ENCODE measurements around the gene SLC9A4. TPM values are rescaled to one million over a fixed set of nuclear protein-coding genes. Genes with fewer than 3 reads are reported as not detected.
A peak's percentile ranks its signal among the peaks of the same experiment; 100 is the strongest.

Gene SLC9A4
- total RNA-seq, 1 donor from 2014 or later, result 0.11 TPM

DNA sequence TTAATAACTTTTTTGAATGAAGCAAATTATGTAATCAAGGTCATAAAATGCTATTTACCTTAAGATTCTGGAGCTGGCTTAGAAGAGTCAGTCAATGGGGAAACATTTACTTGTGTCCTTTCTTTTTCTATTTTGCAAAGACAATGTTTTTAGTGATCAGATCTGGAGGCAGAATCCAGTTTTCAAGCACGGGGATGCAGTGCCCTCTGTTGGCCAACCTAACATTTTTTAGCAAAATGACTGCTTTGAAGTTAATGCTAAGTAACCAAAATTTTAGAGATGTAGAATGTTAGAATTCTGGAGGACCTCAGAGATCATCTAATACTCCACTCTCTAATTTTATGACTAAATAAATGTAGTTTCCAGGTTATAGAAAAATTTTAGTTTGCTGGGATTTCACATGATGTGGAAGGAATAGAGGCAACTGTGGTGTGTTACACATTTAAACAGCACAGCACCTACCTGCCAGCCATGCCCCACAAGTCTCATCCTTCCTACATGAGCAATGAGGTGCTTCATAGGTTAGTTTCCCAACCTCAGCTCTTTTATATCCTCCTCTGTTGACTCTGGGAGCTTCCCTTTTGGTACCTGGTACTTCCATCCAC, 23.6 kb upstream of the SLC9A4 start:
- intact Hi-C loops (cut with micrococcal nuclease), result loop anchor here (1.0 kb wide), 2 partner anchors 429 to 1107 kb away; no protein-coding TSS in a partner anchor
- ATAC-seq (ENCODE audit: low read depth) (no peak), DNase-seq (peak; percentile 21)
- POLR2A ChIA-PET, result interaction anchor here (0.6 kb wide), 1 partner anchor 1448 kb away, joined by 7 read pairs; the partner anchor contains the start of gene RPL31
- CTCF ChIA-PET, result interaction anchor here (0.7 to 1.9 kb wide), 7 partner anchors 23 to 976 kb away, joined by 3 to 4 read pairs (median 3); partner anchors contain the start of gene SLC9A4
- no peak overlapping the region for H3K27ac Mint-ChIP-seq
- H3K4me1 Mint-ChIP-seq, result no peaks in the 10 kb centered on the region
- peaks cover 5% of the 10 kb centered on the region for H3K27me3 Mint-ChIP-seq
- H3K9me3 Mint-ChIP-seq, result no peaks in the 10 kb centered on the region
- H3K36me3 Mint-ChIP-seq (ENCODE audit: low read depth), result no peaks in the 10 kb centered on the region
- no peak overlapping the region for H3K4me3 Mint-ChIP-seq
- TF ChIP-seq, protein P1, sequence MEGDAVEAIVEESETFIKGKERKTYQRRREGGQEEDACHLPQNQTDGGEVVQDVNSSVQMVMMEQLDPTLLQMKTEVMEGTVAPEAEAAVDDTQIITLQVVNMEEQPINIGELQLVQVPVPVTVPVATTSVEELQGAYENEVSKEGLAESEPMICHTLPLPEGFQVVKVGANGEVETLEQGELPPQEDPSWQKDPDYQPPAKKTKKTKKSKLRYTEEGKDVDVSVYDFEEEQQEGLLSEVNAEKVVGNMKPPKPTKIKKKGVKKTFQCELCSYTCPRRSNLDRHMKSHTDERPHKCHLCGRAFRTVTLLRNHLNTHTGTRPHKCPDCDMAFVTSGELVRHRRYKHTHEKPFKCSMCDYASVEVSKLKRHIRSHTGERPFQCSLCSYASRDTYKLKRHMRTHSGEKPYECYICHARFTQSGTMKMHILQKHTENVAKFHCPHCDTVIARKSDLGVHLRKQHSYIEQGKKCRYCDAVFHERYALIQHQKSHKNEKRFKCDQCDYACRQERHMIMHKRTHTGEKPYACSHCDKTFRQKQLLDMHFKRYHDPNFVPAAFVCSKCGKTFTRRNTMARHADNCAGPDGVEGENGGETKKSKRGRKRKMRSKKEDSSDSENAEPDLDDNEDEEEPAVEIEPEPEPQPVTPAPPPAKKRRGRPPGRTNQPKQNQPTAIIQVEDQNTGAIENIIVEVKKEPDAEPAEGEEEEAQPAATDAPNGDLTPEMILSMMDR (IDR thresholded peaks at IDR 0.05), result no peak

DNA sequence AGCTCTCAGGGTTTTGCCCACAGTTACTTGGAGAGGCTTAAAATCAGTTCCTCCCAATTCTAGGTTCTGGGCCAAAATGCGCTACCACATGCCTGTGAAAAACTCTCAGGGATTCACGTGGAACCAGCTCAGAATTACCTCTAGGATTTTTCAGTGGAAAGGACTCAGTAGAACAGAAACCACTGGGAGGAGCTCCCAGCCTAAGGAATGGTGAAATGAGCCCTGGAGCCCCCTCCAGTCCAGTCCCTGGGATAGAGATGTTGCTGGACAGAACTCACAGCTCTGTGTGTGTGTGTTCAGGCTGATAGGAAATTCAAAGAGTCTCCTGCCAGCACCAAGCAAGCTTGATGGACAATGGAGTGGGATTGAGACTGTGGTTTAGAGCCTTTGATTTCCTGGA, 21.1 kb upstream of the SLC9A4 start:
- CTCF ChIA-PET, result interaction anchor here (0.6 to 2.5 kb wide), 4 partner anchors 9 to 610 kb away, joined by 3 to 5 read pairs (median 4); no protein-coding TSS in a partner anchor
- H3K9me3 Mint-ChIP-seq, result peaks cover 8% of the 10 kb centered on the region
- no peak overlapping the region for H3K27ac Mint-ChIP-seq
- peaks cover 5% of the 10 kb centered on the region for H3K27me3 Mint-ChIP-seq
- H3K4me1 Mint-ChIP-seq, result no peaks in the 10 kb centered on the region
- POLR2A ChIA-PET, result no interaction called here
- DNase-seq (no peak), ATAC-seq (ENCODE audit: low read depth) (no peak)
- TF ChIP-seq, protein P1 (IDR thresholded peaks at IDR 0.05), result no peak
- H3K4me3 Mint-ChIP-seq, result no peak overlapping the region
- intact Hi-C loops (cut with micrococcal nuclease), result no loop called here
- no peaks in the 10 kb centered on the region for H3K36me3 Mint-ChIP-seq (ENCODE audit: low read depth)

DNA sequence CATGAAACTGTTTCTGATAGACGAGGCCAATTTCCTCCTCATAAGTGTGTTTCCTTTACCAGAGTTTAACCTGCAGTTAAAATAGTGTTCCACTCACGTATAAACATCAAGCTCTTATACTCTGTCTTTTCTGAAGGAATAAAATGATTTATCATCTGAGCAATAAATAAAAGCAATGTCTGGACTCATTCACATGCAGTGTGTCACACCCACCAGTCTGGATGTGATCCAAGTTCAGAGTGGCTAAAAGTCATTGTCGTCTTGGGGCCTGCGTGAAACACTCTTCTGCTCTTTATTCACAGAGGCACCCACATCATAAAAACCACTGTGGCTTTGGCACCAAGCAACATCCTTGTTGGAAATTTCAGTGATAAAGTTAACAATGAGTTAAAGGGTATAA, 19.5 kb upstream of the SLC9A4 start:
- CTCF ChIA-PET, result interaction anchor here (1.2 to 2.5 kb wide), 3 partner anchors 8 to 12 kb away, joined by 3 to 5 read pairs (median 3); no protein-coding TSS in a partner anchor
- H3K27ac Mint-ChIP-seq, result no peak overlapping the region
- intact Hi-C loops (cut with micrococcal nuclease), result no loop called here
- H3K27me3 Mint-ChIP-seq, result peaks cover 5% of the 10 kb centered on the region
- TF ChIP-seq, protein P1 (IDR thresholded peaks at IDR 0.05), result no peak
- POLR2A ChIA-PET, result no interaction called here
- no peaks in the 10 kb centered on the region for H3K36me3 Mint-ChIP-seq (ENCODE audit: low read depth)
- no peak for DNase-seq
- no peak overlapping the region for H3K4me3 Mint-ChIP-seq
- no peaks in the 10 kb centered on the region for H3K4me1 Mint-ChIP-seq
- H3K9me3 Mint-ChIP-seq, result peaks cover 8% of the 10 kb centered on the region
- no peak for ATAC-seq (ENCODE audit: low read depth)

DNA sequence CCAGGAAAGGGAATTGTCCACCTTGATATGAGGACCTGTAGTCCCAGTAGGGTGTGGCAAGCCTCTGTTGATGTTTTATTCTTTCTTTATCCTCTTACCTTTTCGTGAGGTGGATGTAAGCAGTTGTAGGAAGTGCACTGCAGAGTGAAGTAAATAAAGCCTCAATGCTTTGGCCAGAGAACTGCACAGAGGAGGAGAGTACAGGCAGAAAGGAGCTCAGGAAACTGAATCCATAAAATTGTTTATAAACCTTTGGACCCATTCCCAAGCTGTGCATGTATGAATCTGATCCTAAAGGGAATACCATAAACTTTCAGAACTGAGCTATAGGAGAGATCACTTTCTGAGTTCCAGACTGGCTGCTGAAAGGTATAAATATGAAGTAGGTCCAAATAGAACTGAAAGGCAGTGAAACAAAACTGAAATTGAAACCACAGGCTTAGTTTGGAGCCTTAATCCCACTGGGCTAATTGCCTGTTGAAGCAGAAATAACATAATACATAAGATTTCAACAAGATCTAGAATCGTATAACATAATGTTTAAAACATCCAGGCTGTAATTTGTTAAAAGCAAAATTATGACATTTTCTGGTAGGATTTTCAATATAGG, 17.9 kb upstream of the SLC9A4 start:
- ChIA-PET POLR2A (no interaction called here), CTCF (no interaction called here)
- Mint-ChIP-seq H3K9me3 (peaks cover 8% of the 10 kb centered on the region), H3K27me3 (peaks cover 5% of the 10 kb centered on the region), H3K27ac (no peak overlapping the region), H3K4me1 (no peaks in the 10 kb centered on the region), H3K36me3 (ENCODE audit: low read depth) (no peaks in the 10 kb centered on the region), H3K4me3 (no peak overlapping the region)
- ATAC-seq (ENCODE audit: low read depth) (no peak), DNase-seq (no peak)
- intact Hi-C loops (cut with micrococcal nuclease), result no loop called here
- TF ChIP-seq, protein P1 (IDR thresholded peaks at IDR 0.05), result no peak

DNA sequence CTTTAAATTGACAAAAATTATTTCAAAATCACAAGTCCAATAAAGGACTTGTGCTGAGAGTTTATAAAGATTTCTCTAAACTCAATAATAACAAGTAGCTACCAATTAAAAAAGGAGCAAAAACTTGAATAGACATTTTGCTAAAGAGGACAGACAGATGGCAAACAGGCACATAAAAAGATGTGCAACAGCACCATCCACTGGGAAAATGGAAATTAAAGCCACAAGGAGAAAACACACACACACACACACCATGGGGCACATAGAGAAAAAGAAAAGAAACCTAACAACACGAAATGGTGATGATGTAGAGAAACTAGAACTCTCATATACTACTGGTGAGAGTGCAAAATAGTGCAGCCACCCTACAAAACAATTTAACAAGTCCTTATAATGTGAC, 12.6 kb upstream of the SLC9A4 start:
- ChIA-PET CTCF (interaction anchor here (1.5 kb wide), 1 partner anchor 14 kb away, joined by 5 read pairs; no protein-coding TSS in a partner anchor), POLR2A (no interaction called here)
- H3K27me3 Mint-ChIP-seq, result peaks cover 11% of the 10 kb centered on the region
- ATAC-seq (ENCODE audit: low read depth), result no peak
- intact Hi-C loops (cut with micrococcal nuclease), result no loop called here
- no peaks in the 10 kb centered on the region for H3K4me1 Mint-ChIP-seq
- DNase-seq, result no peak
- H3K4me3 Mint-ChIP-seq, result no peak overlapping the region
- peaks cover 14% of the 10 kb centered on the region for H3K9me3 Mint-ChIP-seq
- no peaks in the 10 kb centered on the region for H3K36me3 Mint-ChIP-seq (ENCODE audit: low read depth)
- TF ChIP-seq, protein P1 (IDR thresholded peaks at IDR 0.05), result no peak
- H3K27ac Mint-ChIP-seq, result no peak overlapping the region
